Right atrium auricular region (tissue), 2 donors: Measurements from ENCODE around the gene TRIM46. TPM values are rescaled to one million over a fixed set of nuclear protein-coding genes. Genes with fewer than 3 reads are reported as not detected.

ENCODE experiments used
- DNase-seq: peaks from one replicate; pipeline ENCODE4 v3.0.0-alpha.2; 2019; ENCODE audit warnings: low spot score
- H3K27ac ChIP-seq, 2 donors: fragments of 200-600 bp; sonication (generic); 1 replicate in 1 of 2; 2 replicates in 1 of 2; pipeline ENCODE4 v1.5.1; 2016 to 2019
- H3K27me3 ChIP-seq, 2 donors: fragments of 200-600 bp; sonication (generic); one replicate each; pipeline versions ENCODE4 v1.5.1 to v1.6.0; 2017 to 2019
- H3K36me3 ChIP-seq: fragments of 200-600 bp; sonication (generic); one replicate; pipeline ENCODE4 v1.5.1; 2016
- H3K4me1 ChIP-seq, 2 donors: fragments of 200-600 bp; sonication (generic); one replicate each; pipeline versions ENCODE4 v1.5.1 to v1.6.0; 2017 to 2019
- H3K4me3 ChIP-seq, 2 donors: fragments of 200-600 bp; sonication (generic); 1 replicate in 1 of 2; 2 replicates in 1 of 2; pipeline ENCODE4 v1.5.1; 2017 to 2019; ENCODE audit warnings: mild to moderate bottlenecking in 1 of 2, moderate library complexity in 1 of 2
- H3K9me3 ChIP-seq, 2 donors: fragments of 200-600 bp; sonication (generic); one replicate each; pipeline ENCODE4 v1.5.1; 2019
- total RNA-seq, 2 donors: library from RNA; depleted of rRNA; stranded (reverse); fragments of >200 nt; gene quantifications; one replicate each; pipeline ENCODE4 v1.1.0, GENCODE V29; 2016
- TF ChIP-seq, protein P1 (sequence below), 2 donors: fragments of 200-600 bp; sonication (generic); IDR thresholded peaks; one replicate each; pipeline ENCODE4 v1.5.1; 2019; ENCODE audit warnings: antibody characterized with exemption in 2 of 2

The TRIM46 gene
- total RNA-seq, 2 donors from 2014 or later, result 0.20 TPM; not detected in 1

GRCh38 chr1:155134880-155135414, 38.7 kb upstream of the TRIM46 start:
- Histone ChIP-seq H3K27ac (peak overlapping the region; percentile 97 to 99), H3K4me3 (peak overlapping the region; percentile 65 to 74), H3K36me3 (peaks cover 39% of the 10 kb centered on the region), H3K4me1 (peaks cover 0 to 84% of the 10 kb centered on the region in 2 donors), H3K27me3 (no peaks in the 10 kb centered on the region), H3K9me3 (no peaks in the 10 kb centered on the region)
- peak; percentile 97 for DNase-seq
- TF ChIP-seq, protein P1, sequence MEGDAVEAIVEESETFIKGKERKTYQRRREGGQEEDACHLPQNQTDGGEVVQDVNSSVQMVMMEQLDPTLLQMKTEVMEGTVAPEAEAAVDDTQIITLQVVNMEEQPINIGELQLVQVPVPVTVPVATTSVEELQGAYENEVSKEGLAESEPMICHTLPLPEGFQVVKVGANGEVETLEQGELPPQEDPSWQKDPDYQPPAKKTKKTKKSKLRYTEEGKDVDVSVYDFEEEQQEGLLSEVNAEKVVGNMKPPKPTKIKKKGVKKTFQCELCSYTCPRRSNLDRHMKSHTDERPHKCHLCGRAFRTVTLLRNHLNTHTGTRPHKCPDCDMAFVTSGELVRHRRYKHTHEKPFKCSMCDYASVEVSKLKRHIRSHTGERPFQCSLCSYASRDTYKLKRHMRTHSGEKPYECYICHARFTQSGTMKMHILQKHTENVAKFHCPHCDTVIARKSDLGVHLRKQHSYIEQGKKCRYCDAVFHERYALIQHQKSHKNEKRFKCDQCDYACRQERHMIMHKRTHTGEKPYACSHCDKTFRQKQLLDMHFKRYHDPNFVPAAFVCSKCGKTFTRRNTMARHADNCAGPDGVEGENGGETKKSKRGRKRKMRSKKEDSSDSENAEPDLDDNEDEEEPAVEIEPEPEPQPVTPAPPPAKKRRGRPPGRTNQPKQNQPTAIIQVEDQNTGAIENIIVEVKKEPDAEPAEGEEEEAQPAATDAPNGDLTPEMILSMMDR (IDR thresholded peaks at IDR 0.05), result no peak

GRCh38 chr1:155135415-155136028, 38.1 kb upstream of the TRIM46 start, which contains the start of gene SLC50A1:
Gene SLC50A1, plus strand, starts transcription at chr1:155135852. Its CDS starts 60 bp downstream, at chr1:155135912.
- H3K36me3 ChIP-seq, result peaks cover 39% of the 10 kb centered on the region
- DNase-seq, result peak; percentile 93

DNA sequence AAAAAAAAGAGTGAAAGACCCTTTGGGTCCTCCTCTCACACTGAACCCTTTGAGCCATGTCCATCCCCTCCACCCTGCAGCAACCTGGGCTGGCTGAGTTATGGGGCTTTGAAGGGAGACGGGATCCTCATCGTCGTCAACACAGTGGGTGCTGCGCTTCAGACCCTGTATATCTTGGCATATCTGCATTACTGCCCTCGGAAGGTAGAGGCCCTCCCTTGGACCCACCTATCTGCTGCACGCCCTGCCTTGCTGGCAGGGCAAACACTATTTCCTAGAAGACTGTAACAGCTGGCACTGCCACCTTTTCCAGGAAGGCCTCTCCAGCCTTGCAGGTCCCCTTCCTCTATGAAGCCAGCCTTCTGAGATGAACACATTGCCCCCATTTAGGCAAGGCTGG, 36.9 kb upstream of the TRIM46 start:
- peaks cover 31% of the 10 kb centered on the region for H3K36me3 ChIP-seq
- no peak for DNase-seq
- H3K4me1 ChIP-seq, result peaks cover 0 to 66% of the 10 kb centered on the region in 2 donors
- peak overlapping the region; percentile 97 to 99 for H3K27ac ChIP-seq
- H3K27me3 ChIP-seq, result no peaks in the 10 kb centered on the region
- TF ChIP-seq, protein P1 (IDR thresholded peaks at IDR 0.05), result no peak
- H3K9me3 ChIP-seq, result no peaks in the 10 kb centered on the region
- H3K4me3 ChIP-seq, result peak overlapping the region; percentile 65 to 74

More at GRCh38 chr1:155135415-155136028, 38.1 kb upstream of the TRIM46 start, which contains the start of gene SLC50A1:
- TF ChIP-seq, protein P1 (IDR thresholded peaks at IDR 0.05), result peak in 1 of 2 donors; percentile 46
- Histone ChIP-seq H3K27me3 (no peaks in the 10 kb centered on the region), H3K4me1 (peaks cover 0 to 78% of the 10 kb centered on the region in 2 donors), H3K9me3 (no peaks in the 10 kb centered on the region), H3K27ac (peak within 1 kb of the TSS; percentile 97 to 99), H3K4me3 (peak within 1 kb of the TSS; percentile 65 to 74)

- Histone ChIP-seq H3K4me1 (peaks cover 0 to 60% of the 10 kb centered on the region in 2 donors), H3K36me3 (peaks cover 25% of the 10 kb centered on the region), H3K4me3 (no peak overlapping the region), H3K9me3 (no peaks in the 10 kb centered on the region), H3K27me3 (no peaks in the 10 kb centered on the region), H3K27ac (peak overlapping the region; percentile 97 to 99)
- TF ChIP-seq, protein P1 (IDR thresholded peaks at IDR 0.05), result no peak
- DNase-seq, result no peak
Measured at GRCh38 chr1:155137154-155137949, 36.3 kb upstream of the TRIM46 start.

DNA sequence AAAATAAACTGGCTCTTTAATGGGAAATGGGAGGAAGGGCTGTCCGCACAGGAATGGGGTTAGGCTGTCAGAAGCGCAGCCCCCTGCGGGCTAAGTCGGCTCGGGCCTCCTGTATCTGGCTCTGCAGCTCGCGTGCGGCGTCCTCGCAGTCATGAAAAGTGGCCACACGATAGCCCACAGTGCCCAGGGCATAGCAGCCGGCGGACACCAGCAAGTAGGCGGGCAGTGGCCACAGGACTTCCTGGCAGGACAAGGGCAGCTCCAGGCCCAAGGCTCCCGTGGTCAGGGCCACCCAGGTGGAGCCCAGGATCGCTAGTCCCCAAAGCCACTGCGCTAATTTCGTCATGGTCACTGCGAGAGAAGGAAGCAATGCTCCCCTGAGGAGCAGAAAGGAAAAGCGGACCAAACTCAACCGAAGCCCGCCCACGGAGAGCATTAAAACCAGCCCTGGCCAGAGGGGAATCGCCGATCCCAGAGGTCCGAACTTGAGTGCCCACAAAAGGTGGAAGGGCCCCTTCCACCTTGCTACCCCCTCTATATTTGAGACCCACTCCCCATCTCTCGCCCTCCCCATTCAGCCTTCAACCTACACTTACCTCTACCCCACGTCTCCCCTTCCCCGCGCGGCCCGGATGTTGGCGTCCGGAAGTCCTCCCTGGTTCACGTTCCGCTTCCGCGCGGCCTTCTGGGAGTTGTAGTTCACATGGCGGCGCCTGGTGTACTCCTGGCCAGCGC, 33.6 kb upstream of the TRIM46 start, which contains the start of gene DPM3:
Gene DPM3 (minus strand): TSS at position 637 of the 735 bp plus-strand sequence. CDS start 291 bp downstream, at position 346.
- Histone ChIP-seq H3K9me3 (no peaks in the 10 kb centered on the region), H3K4me1 (peaks cover 0 to 37% of the 10 kb centered on the region in 2 donors), H3K27ac (peak within 1 kb of the TSS; percentile 85 to 91), H3K27me3 (no peaks in the 10 kb centered on the region), H3K36me3 (no peaks in the 10 kb centered on the region), H3K4me3 (peak within 1 kb of the TSS; percentile 70 to 86)
- TF ChIP-seq, protein P1 (IDR thresholded peaks at IDR 0.05), result peak in 1 of 2 donors; percentile 13
- peak; percentile 90 for DNase-seq
